HepG2 (cell line): Measurements from ENCODE around the gene ZNF3. TPM values are rescaled to one million over a fixed set of nuclear protein-coding genes. Genes with fewer than 3 reads are reported as not detected.

ENCODE experiments used
- ARHGAP35 ChIP-seq: sonication (generic); formaldehyde crosslinking; IDR thresholded peaks from 2 replicates; pipeline ENCODE4 v1.9.0; 2022; ENCODE audit warnings: mild to moderate bottlenecking, inconsistent platforms, moderate library complexity, missing genetic modification reagents, borderline replicate concordance
- CCDC6 ChIP-seq: sonication (generic); formaldehyde crosslinking; IDR thresholded peaks from 2 replicates; pipeline ENCODE4 v1.8.1; 2022; ENCODE audit warnings: mild to moderate bottlenecking, missing genetic modification reagents, moderate library complexity
- FOXM1 ChIP-seq: sonication (generic); formaldehyde crosslinking; IDR thresholded peaks from 2 replicates; pipeline ENCODE4 v1.5.0; 2020; ENCODE audit warnings: missing genetic modification reagents
- GABPA ChIP-seq, 2 experiments: IDR thresholded peaks; 2 replicates each; pipeline ENCODE4 v1.6.1; 2011 to 2016; ENCODE audit warnings: low read depth in 2 of 2, low read length in 1 of 2, missing biosample characterization in 1 of 2, missing genetic modification characterization in 1 of 2
- RERE ChIP-seq: IDR thresholded peaks from 2 replicates; pipeline ENCODE4 v1.6.1; 2016; ENCODE audit warnings: low read depth, missing genetic modification reagents, missing compliant biosample characterization
- SRF ChIP-seq: IDR thresholded peaks from 2 replicates; pipeline ENCODE4 v1.6.1; 2011; ENCODE audit warnings: mild to moderate bottlenecking, low read depth, low read length, moderate library complexity
- THAP8 ChIP-seq: sonication (generic); formaldehyde crosslinking; IDR thresholded peaks from 2 replicates; pipeline ENCODE4 v1.5.1; 2020; ENCODE audit warnings: missing genetic modification reagents, mild to moderate bottlenecking, borderline replicate concordance
- ZBTB10 ChIP-seq: sonication (generic); formaldehyde crosslinking; IDR thresholded peaks from 2 replicates; pipeline ENCODE4 v1.4.0; 2020; ENCODE audit warnings: missing genetic modification reagents, borderline replicate concordance
- ZBTB39 ChIP-seq: sonication (generic); formaldehyde crosslinking; IDR thresholded peaks from 2 replicates; pipeline ENCODE4 v1.5.0; 2020; ENCODE audit warnings: missing genetic modification reagents
- ZNF205 ChIP-seq: IDR thresholded peaks from 2 replicates; pipeline ENCODE4 v1.6.1; 2018; ENCODE audit warnings: missing biosample characterization, missing genetic modification reagents
- ZNF24 ChIP-seq: fragments of 450-650 bp; IDR thresholded peaks from 2 replicates; pipeline ENCODE4 v1.6.1; 2017; ENCODE audit warnings: antibody characterized with exemption, mild to moderate bottlenecking
- ZNF460 ChIP-seq: sonication (generic); formaldehyde crosslinking; IDR thresholded peaks from 2 replicates; pipeline ENCODE4 v1.5.1; 2020; ENCODE audit warnings: missing genetic modification reagents, mild to moderate bottlenecking, borderline replicate concordance
- ZNF468 ChIP-seq: sonication (generic); formaldehyde crosslinking; IDR thresholded peaks from 2 replicates; pipeline ENCODE4 v1.8.0; 2022; ENCODE audit warnings: mild to moderate bottlenecking, moderate library complexity, missing genetic modification reagents
- ZNF546 ChIP-seq: sonication (generic); formaldehyde crosslinking; conservative IDR thresholded peaks from 2 replicates; pipeline ENCODE4 v1.8.1; 2023; ENCODE audit warnings: mild to moderate bottlenecking, missing genetic modification reagents
- ZNF557 ChIP-seq: sonication (generic); formaldehyde crosslinking; IDR thresholded peaks from 2 replicates; pipeline ENCODE4 v1.4.0; 2020; ENCODE audit warnings: missing genetic modification reagents
- ZNF768 ChIP-seq: sonication (generic); formaldehyde crosslinking; IDR thresholded peaks from 2 replicates; pipeline ENCODE4 v1.4.0; 2020; ENCODE audit warnings: missing genetic modification reagents
- ZNF777 ChIP-seq: sonication (generic); formaldehyde crosslinking; IDR thresholded peaks from 2 replicates; pipeline ENCODE4 v1.4.0; 2020; ENCODE audit warnings: missing genetic modification reagents
- ZNF792 ChIP-seq: IDR thresholded peaks from 2 replicates; pipeline ENCODE4 v1.6.1; 2016
- polyA plus RNA-seq, 8 experiments: library from polyadenylated mRNA; depleted of rRNA in 3 of 8; stranded (reverse) in 7 of 8; unstranded in 1 of 8; fragments of >200 nt; fragmentation: Illumina TruSeq in 4 of 8; extraction: Trizol in 4 of 8; gene quantifications; 2 replicates each; pipeline versions ENCODE4 v1.2.1 to v1.2.3, GENCODE V29; 2011 to 2016; ENCODE audit warnings: low read depth in 4 of 8, missing spikeins in 1 of 8, mixed read lengths in 1 of 8; ENCODE audit not compliant: insufficient read depth in 1 of 8
- total RNA-seq, 5 experiments: library from RNA; depleted of rRNA; stranded (reverse); fragments of >200 nt; fragmentation: Illumina TruSeq; extraction: Trizol; gene quantifications; 2 replicates each; pipeline ENCODE4 v1.2.3, GENCODE V29; 2016; ENCODE audit warnings: low read depth in 1 of 5

ZNF3 gene
- total and polyA plus RNA-seq, 2 of the 13 experiments (the other 11 are each of a cell fraction or from before 2014, with no cell fraction given), result 33.7 to 56.9 TPM

GRCh38 chr7:100119970-100120732, 38.6 kb upstream of the ZNF3 start (continued):
- TF ChIP-seq RERE (CRISPR knock-in tag) (no peak), ZBTB39 (CRISPR knock-in tag) (no peak), ZNF557 (0 out of 2 replicates have a peak, but pooled peaks have one; percentile 38), ZNF460 (CRISPR knock-in tag) (no peak), FOXM1 (CRISPR knock-in tag) (no peak), ZNF768 (CRISPR knock-in tag) (no peak), ARHGAP35 (CRISPR knock-in tag) (no peak), GABPA (IDR thresholded peaks at IDR 0.05; ENCODE audit: low read depth, low read length) (no peak), GABPA (CRISPR knock-in tag; IDR thresholded peaks at IDR 0.05; ENCODE audit: low read depth) (peak; percentile 44), ZNF792 (CRISPR knock-in tag) (no peak), ZNF24 (no peak), CCDC6 (CRISPR knock-in tag) (0 out of 2 replicates have a peak, but pooled peaks have one; percentile 18), SRF (no peak), ZNF468 (CRISPR knock-in tag) (no peak), THAP8 (CRISPR knock-in tag) (no peak), ZNF546 (CRISPR knock-in tag) (0 out of 2 replicates have a peak, but pooled peaks have one; percentile 60), ZNF777 (peak; percentile 75), ZNF205 (no peak), ZBTB10 (CRISPR knock-in tag) (no peak)
